SJCRH30 (cell line): ENCODE results near the gene KCP. TPM values are rescaled to one million over a fixed set of nuclear protein-coding genes. Genes with fewer than 3 reads are reported as not detected.
A peak's percentile ranks its signal among the peaks of the same experiment; 100 is the strongest.

Source experiments
- DNase-seq, 2 experiments: peaks; one replicate each; pipeline ENCODE4 v3.0.0-alpha.2; 2015 to 2020
- H3K27ac ChIP-seq: fragments of 250-450 bp; sonication (Bioruptor Pico); 2 replicates; pipeline ENCODE4 v1.5.1; 2020; ENCODE audit warnings: mild to moderate bottlenecking, moderate library complexity
- H3K27me3 ChIP-seq: fragments of 250-450 bp; sonication (Bioruptor Pico); 2 replicates; pipeline ENCODE4 v1.5.1; 2020; ENCODE audit warnings: mild to moderate bottlenecking, moderate library complexity
- H3K36me3 ChIP-seq: fragments of 250-450 bp; sonication (Bioruptor Pico); 2 replicates; pipeline ENCODE4 v1.5.1; 2020; ENCODE audit warnings: mild to moderate bottlenecking, moderate library complexity
- H3K4me1 ChIP-seq: fragments of 250-450 bp; sonication (Bioruptor Pico); 2 replicates; pipeline ENCODE4 v1.5.1; 2020; ENCODE audit warnings: mild to moderate bottlenecking, moderate library complexity
- H3K4me3 ChIP-seq: fragments of 250-450 bp; sonication (Bioruptor Pico); 2 replicates; pipeline ENCODE4 v1.5.1; 2020; ENCODE audit warnings: mild to moderate bottlenecking, moderate library complexity
- H3K9me3 ChIP-seq: fragments of 250-450 bp; sonication (Bioruptor Pico); replicated peaks from 2 replicates; pipeline ENCODE4 v1.5.1; 2020; ENCODE audit warnings: mild to moderate bottlenecking, moderate library complexity
- total RNA-seq: library from RNA; depleted of rRNA; stranded (reverse); fragments of >200 nt; shearing (Covaris generic); gene quantifications from 2 replicates; pipeline ENCODE4 v1.2.3, GENCODE V29; 2014

KCP gene
- total RNA-seq, 1 experiment from 2014 or later, result 0.20 TPM

GRCh38 chr7:128838981-128839731, 71.4 kb downstream of the KCP start:
- Histone ChIP-seq H3K9me3 (no peaks in the 10 kb centered on the region), H3K4me3 (no peak overlapping the region), H3K27me3 (no peaks in the 10 kb centered on the region), H3K36me3 (peaks cover 91% of the 10 kb centered on the region), H3K4me1 (peaks cover 24% of the 10 kb centered on the region), H3K27ac (no peak overlapping the region)
- no peak for DNase-seq

GRCh38 chr7:128838109-128838779, 72.3 kb downstream of the KCP start:
- Histone ChIP-seq H3K27me3 (no peaks in the 10 kb centered on the region), H3K4me1 (peaks cover 31% of the 10 kb centered on the region), H3K9me3 (no peaks in the 10 kb centered on the region), H3K4me3 (no peak overlapping the region), H3K27ac (no peak overlapping the region), H3K36me3 (peaks cover 85% of the 10 kb centered on the region)
- no peak for DNase-seq

GRCh38 chr7:128837521-128837921, 73.0 kb downstream of the KCP start:
- H3K4me1 ChIP-seq, result peaks cover 31% of the 10 kb centered on the region
- no peaks in the 10 kb centered on the region for H3K9me3 ChIP-seq
- H3K27me3 ChIP-seq, result no peaks in the 10 kb centered on the region

GRCh38 chr7:128836729-128837348, 73.7 kb downstream of the KCP start:
- no peaks in the 10 kb centered on the region for H3K27me3 ChIP-seq
- no peak overlapping the region for H3K4me3 ChIP-seq
- H3K36me3 ChIP-seq, result peaks cover 71% of the 10 kb centered on the region
- H3K27ac ChIP-seq, result peak overlapping the region; percentile 85
- no peak for DNase-seq
- peaks cover 31% of the 10 kb centered on the region for H3K4me1 ChIP-seq
- H3K9me3 ChIP-seq, result no peaks in the 10 kb centered on the region

More at GRCh38 chr7:128837521-128837921, 73.0 kb downstream of the KCP start:
- Histone ChIP-seq H3K27ac (no peak overlapping the region), H3K36me3 (peaks cover 78% of the 10 kb centered on the region), H3K4me3 (no peak overlapping the region)
- DNase-seq, result no peak

GRCh38 chr7:128835790-128836641, 74.5 kb downstream of the KCP start:
- Histone ChIP-seq H3K4me3 (no peak overlapping the region), H3K36me3 (peaks cover 66% of the 10 kb centered on the region), H3K4me1 (peaks cover 31% of the 10 kb centered on the region), H3K27me3 (no peaks in the 10 kb centered on the region), H3K9me3 (no peaks in the 10 kb centered on the region), H3K27ac (peak overlapping the region; percentile 85)
- DNase-seq, result peak; percentile 92

GRCh38 chr7:128835231-128835751, 75.2 kb downstream of the KCP start:
- no peak overlapping the region for H3K4me3 ChIP-seq
- H3K9me3 ChIP-seq, result no peaks in the 10 kb centered on the region
- peaks cover 59% of the 10 kb centered on the region for H3K36me3 ChIP-seq
- DNase-seq, result no peak
- H3K27me3 ChIP-seq, result no peaks in the 10 kb centered on the region
- peak overlapping the region; percentile 85 for H3K27ac ChIP-seq
- H3K4me1 ChIP-seq, result peaks cover 31% of the 10 kb centered on the region

- Histone ChIP-seq H3K4me1 (peaks cover 38% of the 10 kb centered on the region), H3K27me3 (no peaks in the 10 kb centered on the region), H3K27ac (peak overlapping the region; percentile 100), H3K4me3 (peak overlapping the region; percentile 99), H3K36me3 (peaks cover 47% of the 10 kb centered on the region), H3K9me3 (no peaks in the 10 kb centered on the region)
- DNase-seq, result peak in 1 of 2 experiments; percentile 39
Observed at GRCh38 chr7:128833946-128834325, 76.6 kb downstream of the KCP start.

GRCh38 chr7:128833148-128833945, 77.2 kb downstream of the KCP start:
- H3K4me1 ChIP-seq, result peaks cover 42% of the 10 kb centered on the region
- peak; percentile 99 for DNase-seq
- H3K36me3 ChIP-seq, result peaks cover 41% of the 10 kb centered on the region
- H3K27ac ChIP-seq, result peak overlapping the region; percentile 100
- no peaks in the 10 kb centered on the region for H3K27me3 ChIP-seq
- H3K4me3 ChIP-seq, result peak overlapping the region; percentile 99
- no peaks in the 10 kb centered on the region for H3K9me3 ChIP-seq

GRCh38 chr7:128832880-128833147, 77.7 kb downstream of the KCP start:
- H3K4me3 ChIP-seq, result peak overlapping the region; percentile 99
- peak overlapping the region; percentile 100 for H3K27ac ChIP-seq
- H3K9me3 ChIP-seq, result no peaks in the 10 kb centered on the region
- peaks cover 48% of the 10 kb centered on the region for H3K4me1 ChIP-seq
- peaks cover 35% of the 10 kb centered on the region for H3K36me3 ChIP-seq
- H3K27me3 ChIP-seq, result no peaks in the 10 kb centered on the region
- no peak for DNase-seq

GRCh38 chr7:128831994-128832879, 78.3 kb downstream of the KCP start:
- H3K36me3 ChIP-seq, result peaks cover 30% of the 10 kb centered on the region
- H3K27me3 ChIP-seq, result no peaks in the 10 kb centered on the region
- peak overlapping the region; percentile 99 for H3K4me3 ChIP-seq
- no peaks in the 10 kb centered on the region for H3K9me3 ChIP-seq
- peak overlapping the region; percentile 100 for H3K27ac ChIP-seq
- peaks cover 52% of the 10 kb centered on the region for H3K4me1 ChIP-seq
- peak; percentile 95 to 97 for DNase-seq

- Histone ChIP-seq H3K4me3 (peak overlapping the region; percentile 99), H3K9me3 (no peaks in the 10 kb centered on the region), H3K36me3 (peaks cover 23% of the 10 kb centered on the region), H3K27me3 (no peaks in the 10 kb centered on the region), H3K27ac (peak overlapping the region; percentile 100), H3K4me1 (peaks cover 52% of the 10 kb centered on the region)
- peak; percentile 90 to 93 for DNase-seq
Observed at GRCh38 chr7:128831178-128831993, 79.1 kb downstream of the KCP start.
